ENCODE measurements around the gene POLR2L.

- no peak for TF ChIP-seq CTCF (IDR thresholded peaks at IDR 0.05; ENCODE audit: insufficient read depth, low read length, poor library complexity, severe bottlenecking)
- 0 out of 2 replicates have a peak, but pooled peaks have one; percentile 1 for TF ChIP-seq EZH2phosphoT487 (conservative IDR thresholded peaks at IDR 0.05; ENCODE audit: low read length)
Measured at GRCh38 chr11:827146-827896, 15.0 kb downstream of the POLR2L start.
